HepG2 (cell line): ENCODE measurements around the gene ATRN. TPM values are rescaled to one million over a fixed set of nuclear protein-coding genes. Genes with fewer than 3 reads are reported as not detected.

Experiments used
- ATF7-NPFF ChIP-seq: sonication (generic); formaldehyde crosslinking; IDR thresholded peaks from 2 replicates; pipeline ENCODE4 v1.8.1; 2023; ENCODE audit warnings: mild to moderate bottlenecking, low read depth, missing genetic modification reagents, moderate library complexity
- DR1 ChIP-seq: sonication (generic); formaldehyde crosslinking; IDR thresholded peaks from 2 replicates; pipeline ENCODE4 v1.8.0; 2021; ENCODE audit warnings: mild to moderate bottlenecking, missing genetic modification reagents, inconsistent platforms
- LCORL ChIP-seq, 2 experiments: fragments of 450-650 bp in 1 of 2; sonication (generic) in 1 of 2; formaldehyde crosslinking in 1 of 2; IDR thresholded peaks; 2 replicates each; pipeline versions ENCODE4 v1.5.0 to v1.6.1; 2017 to 2020; ENCODE audit warnings: antibody characterized with exemption in 1 of 2, missing genetic modification reagents in 1 of 2
- NAIF1 ChIP-seq: sonication (generic); formaldehyde crosslinking; IDR thresholded peaks from 2 replicates; pipeline ENCODE4 v1.5.0; 2020; ENCODE audit warnings: mild to moderate bottlenecking, missing genetic modification reagents, borderline replicate concordance
- PCBP2 ChIP-seq: fragments of 200-400 bp; formaldehyde crosslinking; optimal IDR thresholded peaks from 2 replicates; pipeline ENCODE3; 2018; ENCODE audit warnings: low read length, low read depth; ENCODE audit not compliant: poor library complexity, severe bottlenecking
- RAD51 ChIP-seq: fragments of 450-650 bp; IDR thresholded peaks from 2 replicates; pipeline ENCODE4 v1.6.1; 2016; ENCODE audit warnings: borderline replicate concordance
- SAP130 ChIP-seq: IDR thresholded peaks from 2 replicates; pipeline ENCODE4 v1.6.1; 2016; ENCODE audit warnings: low read depth
- TMF1 ChIP-seq: sonication (generic); formaldehyde crosslinking; IDR thresholded peaks from 2 replicates; pipeline ENCODE4 v1.8.1; 2022; ENCODE audit warnings: low read depth, missing genetic modification reagents
- TRIM24 ChIP-seq: sonication (generic); formaldehyde crosslinking; IDR thresholded peaks from 2 replicates; pipeline ENCODE4 v1.8.0; 2022; ENCODE audit warnings: mild to moderate bottlenecking, missing genetic modification reagents
- YY1 ChIP-seq: IDR thresholded peaks from 2 replicates; pipeline ENCODE4 v1.6.1; 2011; ENCODE audit warnings: low read length, low read depth, moderate library complexity, mild to moderate bottlenecking; ENCODE audit not compliant: insufficient read depth, insufficient replicate concordance
- ZNF17 ChIP-seq: sonication (generic); formaldehyde crosslinking; IDR thresholded peaks from 2 replicates; pipeline ENCODE4 v1.5.0; 2020; ENCODE audit warnings: mild to moderate bottlenecking, missing genetic modification reagents
- ZNF543 ChIP-seq: sonication (generic); formaldehyde crosslinking; IDR thresholded peaks from 2 replicates; pipeline ENCODE4 v1.4.0; 2020; ENCODE audit warnings: mild to moderate bottlenecking, missing genetic modification reagents
- polyA plus RNA-seq, 8 experiments: library from polyadenylated mRNA; depleted of rRNA in 3 of 8; stranded (reverse) in 7 of 8; unstranded in 1 of 8; fragments of >200 nt; fragmentation: Illumina TruSeq in 4 of 8; extraction: Trizol in 4 of 8; gene quantifications; 2 replicates each; pipeline versions ENCODE4 v1.2.1 to v1.2.3, GENCODE V29; 2011 to 2016; ENCODE audit warnings: low read depth in 4 of 8, missing spikeins in 1 of 8, mixed read lengths in 1 of 8; ENCODE audit not compliant: insufficient read depth in 1 of 8
- total RNA-seq, 5 experiments: library from RNA; depleted of rRNA; stranded (reverse); fragments of >200 nt; fragmentation: Illumina TruSeq; extraction: Trizol; gene quantifications; 2 replicates each; pipeline ENCODE4 v1.2.3, GENCODE V29; 2016; ENCODE audit warnings: low read depth in 1 of 5
- TF ChIP-seq, protein P1 (sequence below): sonication (generic); formaldehyde crosslinking; IDR thresholded peaks from 2 replicates; pipeline ENCODE4 v1.4.0; 2020; ENCODE audit warnings: missing genetic modification reagents
- TF ChIP-seq, protein P2 (sequence below): IDR thresholded peaks from 2 replicates; pipeline ENCODE4 v1.6.1; 2018; ENCODE audit warnings: missing genetic modification reagents
- TF ChIP-seq, protein P3 (sequence below): sonication (generic); formaldehyde crosslinking; IDR thresholded peaks from 2 replicates; pipeline ENCODE4 v1.5.0; 2020; ENCODE audit warnings: missing genetic modification reagents
- TF ChIP-seq, protein P4 (sequence below): sonication (generic); formaldehyde crosslinking; IDR thresholded peaks from 2 replicates; pipeline ENCODE4 v1.4.0; 2020; ENCODE audit warnings: mild to moderate bottlenecking, missing genetic modification reagents
- TF ChIP-seq, protein P5 (sequence below): sonication (generic); formaldehyde crosslinking; IDR thresholded peaks from 2 replicates; pipeline ENCODE4 v1.5.0; 2020; ENCODE audit warnings: missing genetic modification reagents
- TF ChIP-seq, protein P6 (sequence below): sonication (generic); formaldehyde crosslinking; IDR thresholded peaks from 2 replicates; pipeline ENCODE4 v1.5.0; 2020; ENCODE audit warnings: missing genetic modification reagents, mild to moderate bottlenecking, borderline replicate concordance
- TF ChIP-seq, protein P7 (sequence below): IDR thresholded peaks from 2 replicates; pipeline ENCODE4 v1.6.1; 2018; ENCODE audit warnings: missing genetic modification reagents, mild to moderate bottlenecking, missing compliant biosample characterization

ATRN gene
- total and polyA plus RNA-seq, 2 of the 13 experiments (the other 11 are each of a cell fraction or from before 2014, with no cell fraction given): 44.2 to 81.1 TPM

DNA sequence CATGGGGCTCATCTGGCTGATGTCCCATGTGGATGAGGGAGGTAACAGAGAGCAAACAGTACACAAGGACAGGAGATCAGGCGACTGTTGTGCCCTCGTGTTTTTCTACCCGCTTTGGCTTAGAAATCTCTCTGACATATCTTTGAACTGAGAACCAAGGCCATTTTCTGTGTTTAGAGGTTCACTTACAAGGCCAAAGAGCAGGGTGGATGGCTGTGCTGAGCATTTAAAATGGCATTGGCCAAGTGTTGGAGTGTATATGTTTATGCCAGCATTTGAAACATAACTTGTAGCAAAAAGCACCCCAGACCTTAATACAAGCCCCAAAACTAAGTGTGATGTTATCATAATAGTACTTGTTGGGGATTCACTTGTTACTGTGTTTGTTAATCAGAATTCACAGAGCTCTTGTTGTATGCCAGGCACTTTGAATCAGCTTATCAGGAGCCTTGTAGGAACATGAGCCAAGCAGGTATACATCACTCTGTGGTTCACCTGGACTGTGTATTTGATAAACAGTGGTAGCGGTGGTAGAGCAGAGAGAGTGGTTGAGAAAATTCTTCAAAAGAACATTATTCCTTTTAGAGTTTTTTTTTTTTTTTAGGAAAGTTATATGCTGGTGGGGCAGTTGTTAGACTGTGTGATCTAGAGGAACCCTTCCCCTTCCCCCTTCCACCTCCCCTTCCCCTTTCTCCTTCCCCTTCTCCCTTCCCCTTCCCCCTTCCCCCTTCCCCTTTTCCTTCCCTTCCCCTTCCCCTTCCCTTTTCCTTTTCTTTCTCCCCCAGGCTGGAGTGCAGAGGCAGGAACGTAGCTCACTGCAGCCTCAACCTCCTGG, 71.3 kb downstream of the ATRN start (continued):
- TF ChIP-seq, protein P1, sequence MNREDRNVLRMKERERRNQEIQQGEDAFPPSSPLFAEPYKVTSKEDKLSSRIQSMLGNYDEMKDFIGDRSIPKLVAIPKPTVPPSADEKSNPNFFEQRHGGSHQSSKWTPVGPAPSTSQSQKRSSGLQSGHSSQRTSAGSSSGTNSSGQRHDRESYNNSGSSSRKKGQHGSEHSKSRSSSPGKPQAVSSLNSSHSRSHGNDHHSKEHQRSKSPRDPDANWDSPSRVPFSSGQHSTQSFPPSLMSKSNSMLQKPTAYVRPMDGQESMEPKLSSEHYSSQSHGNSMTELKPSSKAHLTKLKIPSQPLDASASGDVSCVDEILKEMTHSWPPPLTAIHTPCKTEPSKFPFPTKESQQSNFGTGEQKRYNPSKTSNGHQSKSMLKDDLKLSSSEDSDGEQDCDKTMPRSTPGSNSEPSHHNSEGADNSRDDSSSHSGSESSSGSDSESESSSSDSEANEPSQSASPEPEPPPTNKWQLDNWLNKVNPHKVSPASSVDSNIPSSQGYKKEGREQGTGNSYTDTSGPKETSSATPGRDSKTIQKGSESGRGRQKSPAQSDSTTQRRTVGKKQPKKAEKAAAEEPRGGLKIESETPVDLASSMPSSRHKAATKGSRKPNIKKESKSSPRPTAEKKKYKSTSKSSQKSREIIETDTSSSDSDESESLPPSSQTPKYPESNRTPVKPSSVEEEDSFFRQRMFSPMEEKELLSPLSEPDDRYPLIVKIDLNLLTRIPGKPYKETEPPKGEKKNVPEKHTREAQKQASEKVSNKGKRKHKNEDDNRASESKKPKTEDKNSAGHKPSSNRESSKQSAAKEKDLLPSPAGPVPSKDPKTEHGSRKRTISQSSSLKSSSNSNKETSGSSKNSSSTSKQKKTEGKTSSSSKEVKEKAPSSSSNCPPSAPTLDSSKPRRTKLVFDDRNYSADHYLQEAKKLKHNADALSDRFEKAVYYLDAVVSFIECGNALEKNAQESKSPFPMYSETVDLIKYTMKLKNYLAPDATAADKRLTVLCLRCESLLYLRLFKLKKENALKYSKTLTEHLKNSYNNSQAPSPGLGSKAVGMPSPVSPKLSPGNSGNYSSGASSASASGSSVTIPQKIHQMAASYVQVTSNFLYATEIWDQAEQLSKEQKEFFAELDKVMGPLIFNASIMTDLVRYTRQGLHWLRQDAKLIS (CRISPR knock-in tag): 0 out of 2 replicates have a peak, but pooled peaks have one; percentile 45
- no peak for TF ChIP-seq ZNF17 (CRISPR knock-in tag)
- TF ChIP-seq, protein P2, sequence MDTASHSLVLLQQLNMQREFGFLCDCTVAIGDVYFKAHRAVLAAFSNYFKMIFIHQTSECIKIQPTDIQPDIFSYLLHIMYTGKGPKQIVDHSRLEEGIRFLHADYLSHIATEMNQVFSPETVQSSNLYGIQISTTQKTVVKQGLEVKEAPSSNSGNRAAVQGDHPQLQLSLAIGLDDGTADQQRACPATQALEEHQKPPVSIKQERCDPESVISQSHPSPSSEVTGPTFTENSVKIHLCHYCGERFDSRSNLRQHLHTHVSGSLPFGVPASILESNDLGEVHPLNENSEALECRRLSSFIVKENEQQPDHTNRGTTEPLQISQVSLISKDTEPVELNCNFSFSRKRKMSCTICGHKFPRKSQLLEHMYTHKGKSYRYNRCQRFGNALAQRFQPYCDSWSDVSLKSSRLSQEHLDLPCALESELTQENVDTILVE (CRISPR knock-in tag): peak; percentile 72
- TF ChIP-seq, protein P3, sequence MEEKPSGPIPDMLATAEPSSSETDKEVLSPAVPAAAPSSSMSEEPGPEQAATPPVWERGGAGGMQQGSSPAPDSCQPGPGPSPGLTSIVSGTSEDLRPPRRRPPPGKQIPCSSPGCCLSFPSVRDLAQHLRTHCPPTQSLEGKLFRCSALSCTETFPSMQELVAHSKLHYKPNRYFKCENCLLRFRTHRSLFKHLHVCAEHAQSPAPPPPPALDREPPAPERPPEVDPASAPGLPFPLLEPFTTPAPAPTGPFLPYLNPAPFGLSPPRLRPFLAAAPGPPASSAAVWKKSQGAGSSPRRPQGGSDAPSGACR (CRISPR knock-in tag): peak; percentile 77; the same call in 1 of the 2 replicates
- no peak for TF ChIP-seq RAD51
- TF ChIP-seq, protein P4, sequence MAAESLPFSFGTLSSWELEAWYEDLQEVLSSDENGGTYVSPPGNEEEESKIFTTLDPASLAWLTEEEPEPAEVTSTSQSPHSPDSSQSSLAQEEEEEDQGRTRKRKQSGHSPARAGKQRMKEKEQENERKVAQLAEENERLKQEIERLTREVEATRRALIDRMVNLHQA: peak; percentile 65; the same call in 1 of the 2 replicates
- TF ChIP-seq DR1: no peak
- peak; percentile 97 for TF ChIP-seq PCBP2
- no peak for TF ChIP-seq NAIF1 (CRISPR knock-in tag)
- TF ChIP-seq, protein P5, sequence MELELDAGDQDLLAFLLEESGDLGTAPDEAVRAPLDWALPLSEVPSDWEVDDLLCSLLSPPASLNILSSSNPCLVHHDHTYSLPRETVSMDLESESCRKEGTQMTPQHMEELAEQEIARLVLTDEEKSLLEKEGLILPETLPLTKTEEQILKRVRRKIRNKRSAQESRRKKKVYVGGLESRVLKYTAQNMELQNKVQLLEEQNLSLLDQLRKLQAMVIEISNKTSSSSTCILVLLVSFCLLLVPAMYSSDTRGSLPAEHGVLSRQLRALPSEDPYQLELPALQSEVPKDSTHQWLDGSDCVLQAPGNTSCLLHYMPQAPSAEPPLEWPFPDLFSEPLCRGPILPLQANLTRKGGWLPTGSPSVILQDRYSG (CRISPR knock-in tag): peak; percentile 89; the same call in 1 of the 2 replicates
- TF ChIP-seq TMF1 (CRISPR knock-in tag): no peak
- TF ChIP-seq ZNF543 (CRISPR knock-in tag): peak; percentile 58; the same call in 1 of the 2 replicates
- TF ChIP-seq SAP130 (CRISPR knock-in tag): peak; percentile 96
- no peak for TF ChIP-seq LCORL (IDR thresholded peaks at IDR 0.05)
- TF ChIP-seq LCORL (CRISPR knock-in tag; IDR thresholded peaks at IDR 0.05): peak; percentile 97
- no peak for TF ChIP-seq ATF7-NPFF (CRISPR knock-in tag)
- no peak for TF ChIP-seq TRIM24
- TF ChIP-seq, protein P6, sequence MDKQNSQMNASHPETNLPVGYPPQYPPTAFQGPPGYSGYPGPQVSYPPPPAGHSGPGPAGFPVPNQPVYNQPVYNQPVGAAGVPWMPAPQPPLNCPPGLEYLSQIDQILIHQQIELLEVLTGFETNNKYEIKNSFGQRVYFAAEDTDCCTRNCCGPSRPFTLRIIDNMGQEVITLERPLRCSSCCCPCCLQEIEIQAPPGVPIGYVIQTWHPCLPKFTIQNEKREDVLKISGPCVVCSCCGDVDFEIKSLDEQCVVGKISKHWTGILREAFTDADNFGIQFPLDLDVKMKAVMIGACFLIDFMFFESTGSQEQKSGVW: no peak
- TF ChIP-seq YY1: peak; percentile 52
- TF ChIP-seq, protein P7, sequence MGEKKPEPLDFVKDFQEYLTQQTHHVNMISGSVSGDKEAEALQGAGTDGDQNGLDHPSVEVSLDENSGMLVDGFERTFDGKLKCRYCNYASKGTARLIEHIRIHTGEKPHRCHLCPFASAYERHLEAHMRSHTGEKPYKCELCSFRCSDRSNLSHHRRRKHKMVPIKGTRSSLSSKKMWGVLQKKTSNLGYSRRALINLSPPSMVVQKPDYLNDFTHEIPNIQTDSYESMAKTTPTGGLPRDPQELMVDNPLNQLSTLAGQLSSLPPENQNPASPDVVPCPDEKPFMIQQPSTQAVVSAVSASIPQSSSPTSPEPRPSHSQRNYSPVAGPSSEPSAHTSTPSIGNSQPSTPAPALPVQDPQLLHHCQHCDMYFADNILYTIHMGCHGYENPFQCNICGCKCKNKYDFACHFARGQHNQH (CRISPR knock-in tag): peak; percentile 99
